HCEC 1CT (cell line): ENCODE data around the gene PRLR.
"Not testable (repeated sequence)": the region's sequence is repeated elsewhere in the genome, so short reads cannot be mapped to it uniquely, and the experiment has no call there.

Experiments used
- DNase-seq: peaks from one replicate; pipeline ENCODE4 v3.0.0-alpha.2; 2017

PRLR gene

GRCh38 chr5:35230038-35230611 is at the start of gene PRLR:
TSS of gene PRLR (minus strand) at chr5:35230487. CDS start at chr5:35089620, 140,867 bp downstream.
- DNase-seq = peak; percentile 8

GRCh38 chr5:35274839-35275509 is 44.7 kb upstream of the PRLR start:
- no peak for DNase-seq

DNA sequence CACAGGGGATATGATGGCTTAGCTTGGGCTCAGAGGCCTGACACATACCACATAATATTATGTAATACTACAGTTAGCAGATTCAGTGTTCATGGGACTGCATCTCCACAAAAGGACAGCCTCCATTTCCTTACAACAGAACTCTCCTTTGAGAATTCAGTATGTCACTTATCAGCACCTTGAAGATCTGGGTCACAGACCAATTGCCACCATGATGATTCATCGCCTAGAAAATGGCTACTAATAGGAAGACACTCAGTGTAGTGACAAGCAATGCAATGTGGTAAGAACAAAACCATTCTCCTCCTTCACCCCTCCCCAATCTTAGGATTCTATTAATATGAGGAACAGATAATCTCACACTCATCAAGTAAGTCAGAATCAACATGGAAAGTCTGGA is 38.7 kb upstream of the PRLR start:
- DNase-seq = no peak

DNA sequence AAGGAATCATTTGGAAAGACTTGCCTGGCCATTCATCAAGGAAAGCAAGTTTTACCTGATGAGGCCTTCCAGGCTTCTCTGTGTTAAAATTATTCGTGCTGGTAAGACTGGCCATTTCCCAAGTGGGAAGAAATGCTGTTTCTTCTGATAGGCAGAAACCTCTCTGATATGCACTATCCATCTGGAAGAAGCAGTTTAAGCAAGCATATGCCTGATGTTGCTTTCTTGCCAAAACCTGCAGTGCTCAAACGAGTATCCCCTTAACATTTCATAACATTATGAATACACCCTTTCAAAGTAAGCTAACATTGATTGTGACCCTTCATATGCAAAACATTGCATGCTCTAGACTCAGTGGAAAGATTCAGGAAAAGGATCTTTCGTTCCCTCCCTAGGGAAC is 36.0 kb upstream of the PRLR start:
- no peak for DNase-seq

GRCh38 chr5:35264509-35264908 is 34.2 kb upstream of the PRLR start:
- no peak for DNase-seq

DNA sequence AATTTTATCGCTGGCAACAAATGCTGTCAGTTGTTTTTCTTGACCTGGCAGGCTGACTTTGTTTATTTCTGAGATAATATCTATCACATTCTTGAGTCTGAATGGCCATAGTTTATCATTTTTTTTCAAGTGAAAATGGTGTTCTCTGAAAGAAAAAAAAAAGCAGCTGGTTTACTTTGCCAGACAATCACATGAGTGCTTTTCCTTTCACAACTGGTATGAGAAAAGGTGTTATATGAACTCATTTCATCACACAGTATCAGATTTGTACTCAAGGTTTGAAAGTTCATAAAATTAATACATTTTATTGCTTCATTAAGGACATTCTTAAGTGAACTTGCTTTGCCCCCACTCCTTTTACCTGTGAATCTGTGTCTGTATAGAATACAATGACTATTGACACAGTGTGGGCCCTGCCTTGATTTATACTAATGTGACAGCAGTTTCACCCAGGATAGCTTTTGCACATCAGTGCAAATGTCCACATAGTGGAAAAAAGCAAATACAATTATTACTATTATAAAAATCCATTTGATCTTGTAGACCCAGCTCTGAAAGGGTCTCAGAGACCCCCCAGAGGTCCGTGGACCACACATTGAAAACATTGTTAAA is 33.1 kb upstream of the PRLR start:
- DNase-seq = no peak

GRCh38 chr5:35253582-35253981 is 23.3 kb upstream of the PRLR start:
- no peak for DNase-seq

- DNase-seq = no peak
These were observed 22.7 kb upstream of the PRLR start for GRCh38 chr5:35252963-35253362.

GRCh38 chr5:35248843-35249780 is 18.8 kb upstream of the PRLR start:
- no peak for DNase-seq

DNA sequence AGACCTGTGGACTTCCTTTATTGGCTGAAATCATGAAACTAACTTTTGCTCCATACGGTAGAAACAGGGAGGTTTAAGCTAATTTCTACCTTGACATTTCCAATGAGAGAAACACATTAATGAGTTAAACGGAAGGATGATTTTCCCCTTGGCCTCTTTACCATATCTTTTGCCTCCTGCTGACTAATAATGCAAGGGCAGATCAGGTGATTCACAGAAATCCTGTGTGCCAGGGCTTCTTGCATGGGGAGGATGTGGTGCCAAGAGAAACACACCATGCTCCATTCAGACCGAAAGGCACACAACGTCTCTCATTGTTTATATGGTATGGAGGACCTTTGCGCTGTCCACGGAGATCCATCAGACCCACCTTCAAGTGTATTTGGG is 17.4 kb upstream of the PRLR start:
- DNase-seq = no peak

GRCh38 chr5:35246900-35247647 is 16.8 kb upstream of the PRLR start:
- no peak for DNase-seq

GRCh38 chr5:35246411-35246810 is 16.1 kb upstream of the PRLR start:
- DNase-seq = no peak

- not testable (repeated sequence) for DNase-seq
These were observed 15.1 kb upstream of the PRLR start for GRCh38 chr5:35245371-35245770.

GRCh38 chr5:35244171-35244570 is 13.9 kb upstream of the PRLR start:
- DNase-seq = no peak

GRCh38 chr5:35242702-35243258 is 12.5 kb upstream of the PRLR start:
- no peak for DNase-seq

- DNase-seq = no peak
These were observed 10.6 kb upstream of the PRLR start for GRCh38 chr5:35240892-35241291.

DNA sequence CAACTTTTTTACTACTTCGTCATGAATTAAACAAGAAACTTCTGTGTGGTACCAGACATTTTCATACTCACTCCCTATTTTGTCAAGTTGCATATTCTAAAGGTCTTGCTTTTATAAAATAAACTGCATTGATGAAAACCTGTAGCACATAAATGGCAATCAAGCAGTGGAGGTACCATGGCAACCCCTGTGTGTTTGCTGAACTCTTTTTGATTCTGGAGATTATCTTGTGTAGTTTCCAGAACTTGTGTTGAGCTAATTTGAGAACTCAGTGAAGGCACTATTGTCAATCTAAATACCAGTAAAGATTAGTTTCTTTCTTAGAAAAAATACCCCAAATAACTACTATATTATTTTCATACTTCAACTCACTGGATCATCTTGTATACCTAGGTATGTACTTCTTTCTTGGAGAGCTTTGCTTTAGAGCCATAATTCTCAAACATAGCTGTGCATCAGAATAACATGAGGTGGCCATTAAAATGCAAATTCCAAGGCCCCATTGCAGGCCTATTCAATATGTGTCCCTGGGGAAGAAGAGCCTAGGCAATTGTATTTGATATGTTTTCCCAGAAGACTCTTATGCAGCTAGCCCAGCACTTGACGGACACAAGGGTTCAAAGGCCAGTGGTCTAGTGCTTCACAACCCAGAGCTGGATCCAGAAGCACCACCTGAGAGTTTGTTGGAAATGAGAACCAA is 9.8 kb upstream of the PRLR start:
- no peak for DNase-seq

DNA sequence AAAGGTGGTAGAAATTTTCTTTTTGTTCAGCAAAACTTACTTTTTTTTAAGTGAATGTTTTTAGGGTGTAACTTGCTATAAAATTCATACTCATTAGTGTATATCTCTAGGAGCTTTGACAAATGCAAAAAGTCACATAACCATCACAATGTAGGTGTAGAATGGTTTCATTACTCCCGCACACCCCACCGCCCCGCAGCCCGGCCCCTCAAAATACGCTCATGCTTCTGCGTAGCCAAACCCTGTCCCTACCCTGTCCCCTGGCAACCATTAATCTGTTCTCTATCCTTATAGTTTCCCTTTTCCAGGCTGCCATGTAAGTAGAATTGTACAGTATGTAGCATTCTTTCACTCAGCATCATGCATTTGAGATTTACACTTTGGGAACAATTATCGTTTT is 9.2 kb upstream of the PRLR start:
- no peak for DNase-seq

DNA sequence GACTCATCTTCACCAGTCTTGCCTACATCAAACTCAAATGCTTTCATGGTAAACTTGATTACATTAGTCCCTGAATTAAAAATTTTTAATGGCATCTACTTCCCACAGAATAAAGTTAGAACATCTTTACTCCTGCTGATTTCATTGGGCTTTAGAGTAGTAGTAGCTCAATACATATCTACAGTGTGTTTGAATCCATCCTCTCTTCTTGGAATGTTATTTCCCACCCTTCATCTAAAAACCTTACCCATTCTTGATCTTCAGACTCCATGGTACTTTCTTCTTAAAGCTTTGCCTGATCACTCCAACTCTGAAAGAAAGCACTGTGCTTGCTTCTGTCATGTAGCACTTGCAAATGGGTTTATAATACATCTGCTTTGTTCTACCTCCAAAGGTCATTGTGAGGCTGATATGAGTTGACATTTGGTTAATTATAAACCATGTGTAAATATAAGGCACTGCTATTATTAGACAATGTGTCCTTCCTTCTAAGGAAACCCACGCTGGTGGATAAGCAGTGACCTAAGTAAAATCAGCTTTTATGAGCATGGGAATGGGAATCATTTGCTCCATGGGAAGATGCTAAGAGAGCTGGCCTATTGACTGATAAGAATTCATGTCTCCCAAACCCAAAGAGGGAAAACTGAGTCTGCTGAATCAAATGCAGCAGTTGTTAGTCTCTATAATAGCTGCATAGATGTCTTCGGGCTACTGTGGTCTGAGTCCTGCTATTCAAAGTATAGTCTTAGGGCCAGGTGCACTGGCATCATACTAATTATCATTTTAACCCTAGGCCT is 7.5 kb upstream of the PRLR start:
- DNase-seq = no peak

- DNase-seq = no peak
These were observed 6.5 kb upstream of the PRLR start for GRCh38 chr5:35236770-35237169.

- DNase-seq = no peak
These were observed 3.3 kb upstream of the PRLR start for GRCh38 chr5:35233601-35234000.
